Measurements from ENCODE around the gene NR4A3. TPM values are rescaled to one million over a fixed set of nuclear protein-coding genes. Genes with fewer than 3 reads are reported as not detected.

Gene NR4A3
- total RNA-seq, 1 donor from 2014 or later = 2.0 TPM

- H3K4me3 Mint-ChIP-seq = peak overlapping the region; percentile 87
- no peak for DNase-seq (ENCODE audit: extremely low spot score, unreplicated experiment)
- peak; percentile 55 for TF ChIP-seq CTCF (conservative IDR thresholded peaks at IDR 0.05)
- peak overlapping the region; percentile 76 for H3K27ac Mint-ChIP-seq
- peaks cover 18% of the 10 kb centered on the region for H3K4me1 Mint-ChIP-seq (ENCODE audit: unreplicated experiment)
- peaks cover 21% of the 10 kb centered on the region for H3K36me3 Mint-ChIP-seq
- H3K9me3 Mint-ChIP-seq = no peaks in the 10 kb centered on the region
- peaks cover 83% of the 10 kb centered on the region for H3K27me3 Mint-ChIP-seq
These were observed 3.7 kb downstream of the NR4A3 start for GRCh38 chr9:99825172-99826046.

- Mint-ChIP-seq H3K27me3 (peaks cover 94% of the 10 kb centered on the region), H3K9me3 (no peaks in the 10 kb centered on the region), H3K4me3 (no peak overlapping the region), H3K36me3 (peaks cover 21% of the 10 kb centered on the region), H3K27ac (no peak overlapping the region), H3K4me1 (ENCODE audit: unreplicated experiment) (peaks cover 18% of the 10 kb centered on the region)
- no peak for DNase-seq (ENCODE audit: extremely low spot score, unreplicated experiment)
- no peak for TF ChIP-seq CTCF (conservative IDR thresholded peaks at IDR 0.05)
These were observed 4.9 kb downstream of the NR4A3 start for GRCh38 chr9:99826579-99826978.

GRCh38 chr9:99827244-99827643, 5.6 kb downstream of the NR4A3 start:
- Mint-ChIP-seq H3K9me3 (no peaks in the 10 kb centered on the region), H3K27me3 (peaks cover 94% of the 10 kb centered on the region), H3K27ac (no peak overlapping the region), H3K4me1 (ENCODE audit: unreplicated experiment) (peaks cover 18% of the 10 kb centered on the region), H3K36me3 (peaks cover 21% of the 10 kb centered on the region), H3K4me3 (no peak overlapping the region)
- DNase-seq (ENCODE audit: extremely low spot score, unreplicated experiment) = no peak
- no peak for TF ChIP-seq CTCF (conservative IDR thresholded peaks at IDR 0.05)

GRCh38 chr9:99828054-99828416, 6.3 kb downstream of the NR4A3 start:
- H3K4me3 Mint-ChIP-seq = peak overlapping the region; percentile 27
- peaks cover 17% of the 10 kb centered on the region for H3K36me3 Mint-ChIP-seq
- no peak overlapping the region for H3K27ac Mint-ChIP-seq
- peaks cover 11% of the 10 kb centered on the region for H3K4me1 Mint-ChIP-seq (ENCODE audit: unreplicated experiment)
- peaks cover 92% of the 10 kb centered on the region for H3K27me3 Mint-ChIP-seq
- DNase-seq (ENCODE audit: extremely low spot score, unreplicated experiment) = no peak
- no peaks in the 10 kb centered on the region for H3K9me3 Mint-ChIP-seq
- no peak for TF ChIP-seq CTCF (conservative IDR thresholded peaks at IDR 0.05)

GRCh38 chr9:99828417-99829176, 6.9 kb downstream of the NR4A3 start:
- peaks cover 92% of the 10 kb centered on the region for H3K27me3 Mint-ChIP-seq

More at GRCh38 chr9:99828417-99829176, 6.9 kb downstream of the NR4A3 start:
- no peak for DNase-seq (ENCODE audit: extremely low spot score, unreplicated experiment)
- Mint-ChIP-seq H3K9me3 (no peaks in the 10 kb centered on the region), H3K4me3 (peak overlapping the region; percentile 64), H3K4me1 (ENCODE audit: unreplicated experiment) (peaks cover 6% of the 10 kb centered on the region), H3K36me3 (peaks cover 17% of the 10 kb centered on the region), H3K27ac (no peak overlapping the region)
- TF ChIP-seq CTCF (conservative IDR thresholded peaks at IDR 0.05) = no peak

Measured in type B pancreatic cell (in vitro differentiated cells).